Adrenal gland (tissue), 12 donors: Measurements from ENCODE around the gene SNF8. TPM values are rescaled to one million over a fixed set of nuclear protein-coding genes. Genes with fewer than 3 reads are reported as not detected.
A peak's percentile ranks its signal among the peaks of the same experiment; 100 is the strongest.

Experiments
- DNase-seq, 7 donors: peaks; one replicate each; pipeline ENCODE4 v3.0.0-alpha.2; 2019 to 2020
- H3K27ac ChIP-seq, 5 donors: fragments of 200-600 bp; sonication (generic) in 4 of 5; 1 replicate in 3 of 5; 2 replicates in 2 of 5; pipeline versions ENCODE4 v1.5.1 to v1.8.0; 2016 to 2020; ENCODE audit warnings: mild to moderate bottlenecking in 1 of 5
- H3K27me3 ChIP-seq: fragments of 200-600 bp; 2 replicates; pipeline ENCODE4 v1.8.0; 2021
- H3K36me3 ChIP-seq, 2 donors: fragments of 200-600 bp; replicated peaks in 1 of 2; 1 replicate in 1 of 2; 2 replicates in 1 of 2; pipeline versions ENCODE4 v1.5.1 to v1.8.0; 2018 to 2022
- H3K4me1 ChIP-seq, 2 donors: fragments of 200-600 bp; replicated peaks in 1 of 2; 1 replicate in 1 of 2; 2 replicates in 1 of 2; pipeline versions ENCODE4 v1.5.1 to v1.8.0; 2018 to 2021
- H3K4me3 ChIP-seq, 4 donors: fragments of 200-600 bp; sonication (generic) in 3 of 4; one replicate each; pipeline ENCODE4 v1.5.1; 2016 to 2018
- H3K9me3 ChIP-seq, 3 donors: fragments of 200-600 bp; sonication (generic) in 1 of 3; replicated peaks in 1 of 3; 1 replicate in 2 of 3; 2 replicates in 1 of 3; pipeline versions ENCODE4 v1.5.1 to v1.8.0; 2016 to 2021
- CTCF ChIP-seq, 6 experiments: fragments of 450-650 bp in 4 of 6; fragments of 200-600 bp in 2 of 6; sonication (generic) in 1 of 6; IDR thresholded peaks; 1 replicate in 5 of 6; 2 replicates in 1 of 6; pipeline versions ENCODE4 v1.5.1 to v1.8.0; 2016 to 2021; ENCODE audit warnings: antibody characterized with exemption in 6 of 6, mild to moderate bottlenecking in 2 of 6, moderate library complexity in 1 of 6
- POLR2A ChIP-seq, 2 donors: fragments of 450-650 bp; IDR thresholded peaks; one replicate each; pipeline ENCODE4 v1.6.1; 2017; ENCODE audit warnings: antibody characterized with exemption in 2 of 2, mild to moderate bottlenecking in 2 of 2, moderate library complexity in 1 of 2
- WGBS, 4 donors: extraction: QIAGEN DNeasy Blood & Tissue Kit in 2 of 4; methylation state at CpG; one replicate each; pipeline versions ENCODE4 v1.1.5 to v1.1.7; 2013 to 2017; 5-methylcytosine and 5-hydroxymethylcytosine counted together
- intact Hi-C, 2 donors: fragments of 100-400 bp; cut with DNase I; formaldehyde crosslinking; loops; one replicate each; pipeline versions ENCODE4 v1.14.1 to v1.15.0; 2022 to 2023
- polyA plus RNA-seq, 3 donors: library from polyadenylated mRNA; stranded (reverse); fragments of 200-250 nt in 2 of 3; fragments of 350-450 nt in 1 of 3; fragmentation: Illumina TruSeq in 1 of 3; extraction: RNeasy Lipid Tissue Mini Kit (QIAGEN cat#74804) in 1 of 3; gene quantifications; one replicate each; pipeline ENCODE4 v1.2.3, GENCODE V29; 2013 to 2014
- total RNA-seq, 9 donors: library from RNA; depleted of rRNA in 4 of 9; stranded (reverse); fragments of >200 nt in 4 of 9; fragments of 120-200 nt in 1 of 9; fragmentation: NEBNext Ultra II Directional in 1 of 9; extraction: Animal tissue kit (Norgen Biotek cat#: 25700) in 1 of 9; gene quantifications; one replicate each; pipeline versions ENCODE4 v1.1.0 to v1.2.4, GENCODE V29; 2013 to 2023
- donor health status: healthy with polysubstance abuse.
- donor health status: Bipolar disorder and iron deficiency.
- donor health status: DM: yes; HTN: yes; CAD: no.
- donor health status: DM: no; HTN: no; CAD: no.
- donor health status: DM: no; HTN: no; CAD: no.
- donor health status: DM: yes; HTN: yes; CAD: no.

SNF8 gene
- total and polyA plus RNA-seq, 12 donors, result 52.0 to 160 (median 102) TPM

DNA sequence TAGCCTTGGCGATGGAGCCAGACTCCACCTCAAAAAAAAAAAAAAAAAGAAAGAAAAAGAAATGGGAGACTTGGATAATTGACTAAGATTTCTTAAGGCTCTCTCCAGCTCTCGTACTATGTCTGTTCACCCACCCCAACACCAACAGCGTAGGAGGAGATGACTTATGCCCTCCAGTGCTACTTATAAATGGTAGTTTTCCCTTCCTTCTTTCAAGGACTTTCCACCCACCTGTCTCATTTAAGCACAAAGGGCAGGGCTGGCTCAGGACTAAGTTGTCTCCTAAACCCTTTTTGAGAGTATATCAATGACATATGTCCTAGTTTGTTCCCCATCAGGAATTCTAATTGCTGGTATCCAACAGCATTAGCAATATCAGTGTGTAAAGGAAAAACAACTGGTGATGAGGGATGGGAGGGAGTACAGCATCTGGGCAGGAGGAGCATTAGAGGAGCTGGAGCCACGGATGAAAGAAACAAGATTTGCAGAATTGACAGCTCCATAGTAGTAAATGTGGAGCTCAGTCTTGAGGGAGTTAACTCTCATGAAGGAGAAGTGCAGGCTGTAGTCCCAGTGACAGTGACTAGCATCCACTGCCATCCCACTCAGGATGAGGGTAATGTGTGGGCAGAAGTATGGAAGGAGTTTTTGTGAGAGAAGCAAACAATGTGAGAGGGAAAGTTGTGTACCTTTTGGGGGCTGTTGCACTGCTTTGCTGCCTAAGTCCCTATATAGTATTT is 19.2 kb downstream of the SNF8 start:
- intact Hi-C loops, result no loop called here
- Histone ChIP-seq H3K27ac (no peak overlapping the region), H3K4me1 (peaks cover 6 to 8% of the 10 kb centered on the region in 2 donors), H3K4me3 (no peak overlapping the region), H3K27me3 (no peaks in the 10 kb centered on the region), H3K9me3 (no peaks in the 10 kb centered on the region), H3K36me3 (peaks cover 0 to 98% of the 10 kb centered on the region in 2 donors)
- 56 to 83% (median 76%) methylated on average over 4 of the region's 4 CpGs for WGBS, 4 donors
- no peak for DNase-seq
- TF ChIP-seq CTCF (IDR thresholded peaks at IDR 0.05), result no peak
- no peak for TF ChIP-seq POLR2A (IDR thresholded peaks at IDR 0.05)

- Histone ChIP-seq H3K4me3 (no peak overlapping the region), H3K36me3 (peaks cover 0 to 65% of the 10 kb centered on the region in 2 donors), H3K9me3 (no peaks in the 10 kb centered on the region), H3K27ac (peak overlapping the region in 3 of 5 donors; percentile 14 to 71 (median 62)), H3K27me3 (no peaks in the 10 kb centered on the region), H3K4me1 (peaks cover 5 to 32% of the 10 kb centered on the region in 2 donors)
- 63 to 74% (median 67%) methylated on average over 5 of the region's 5 CpGs for WGBS, 4 donors
- DNase-seq, result peak in 6 of 7 donors; percentile 45 to 69 (median 60)
- intact Hi-C loops, result no loop called here
- TF ChIP-seq POLR2A (IDR thresholded peaks at IDR 0.05) (no peak), CTCF (IDR thresholded peaks at IDR 0.05) (no peak)
Observed at GRCh38 chr17:48915459-48916282, 29.0 kb downstream of the SNF8 start.

DNA sequence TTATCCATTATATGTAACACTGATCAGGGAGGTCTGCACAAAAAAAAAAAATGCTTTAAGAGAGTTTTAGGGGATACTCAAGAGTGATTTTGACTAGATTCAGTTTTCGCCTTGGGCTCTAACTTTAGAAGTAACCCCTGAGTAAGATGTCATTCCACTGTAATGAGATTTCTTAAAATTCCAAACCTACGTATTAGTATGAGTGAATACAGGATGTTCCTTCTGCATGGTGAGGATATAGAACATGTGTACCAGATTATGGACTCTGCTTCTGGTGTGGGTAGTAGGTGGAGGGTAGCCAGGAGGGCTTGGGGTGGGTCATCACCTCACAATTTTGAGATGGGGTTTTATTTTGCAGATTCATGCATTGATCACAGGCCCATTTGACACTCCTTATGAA is 32.2 kb downstream of the SNF8 start:
- Histone ChIP-seq H3K4me3 (no peak overlapping the region), H3K4me1 (peaks cover 22 to 44% of the 10 kb centered on the region in 2 donors), H3K27me3 (no peaks in the 10 kb centered on the region), H3K9me3 (no peaks in the 10 kb centered on the region), H3K36me3 (peaks cover 0 to 38% of the 10 kb centered on the region in 2 donors), H3K27ac (no peak overlapping the region)
- 91 to 98% (median 96%) methylated on average over 2 of the region's 2 CpGs for WGBS, 4 donors
- intact Hi-C loops, result no loop called here
- TF ChIP-seq POLR2A (IDR thresholded peaks at IDR 0.05) (no peak), CTCF (IDR thresholded peaks at IDR 0.05) (no peak)
- no peak for DNase-seq

- H3K36me3 ChIP-seq, result peaks cover 0 to 25% of the 10 kb centered on the region in 2 donors
- no peak overlapping the region for H3K4me3 ChIP-seq
- H3K9me3 ChIP-seq, result no peaks in the 10 kb centered on the region
- H3K4me1 ChIP-seq, result peaks cover 21 to 38% of the 10 kb centered on the region in 2 donors
- peak overlapping the region in 2 of 5 donors; percentile 17 to 94 for H3K27ac ChIP-seq
- intact Hi-C loops, result no loop called here
- no peak for TF ChIP-seq CTCF (IDR thresholded peaks at IDR 0.05)
- TF ChIP-seq POLR2A (IDR thresholded peaks at IDR 0.05), result no peak
- WGBS, 4 donors, result 68 to 81% (median 77%) methylated on average over 2 of the region's 2 CpGs
- no peak for DNase-seq
- no peaks in the 10 kb centered on the region for H3K27me3 ChIP-seq
Observed at GRCh38 chr17:48910370-48910769, 34.3 kb downstream of the SNF8 start.
